Stimulated activated naive CD8-positive, alpha-beta T cell treated with anti-CD3 and anti-CD28 coated beads, Interleukin-15, Interleukin-2, amounts not matched to agents 100 ng/mL and 50 ng/mL, for 24 hours (primary cell): ENCODE results near the gene LTA4H.
"Not testable (repeated sequence)": the region's sequence is repeated elsewhere in the genome, so short reads cannot be mapped to it uniquely, and the experiment has no call there.

Source experiments
- H3K27ac Mint-ChIP-seq: one replicate; pipeline ENCODE4 v1.8.0; 2021; ENCODE audit warnings: mild to moderate bottlenecking, mixed read lengths
- H3K27me3 Mint-ChIP-seq: one replicate; pipeline ENCODE4 v1.8.0; 2021; ENCODE audit warnings: mixed read lengths
- H3K36me3 Mint-ChIP-seq: one replicate; pipeline ENCODE4 v1.8.0; 2021; ENCODE audit warnings: low read depth, mixed read lengths
- H3K4me1 Mint-ChIP-seq: one replicate; pipeline ENCODE4 v1.8.0; 2021; ENCODE audit warnings: low read depth, mixed read lengths
- H3K4me3 Mint-ChIP-seq: one replicate; pipeline ENCODE4 v1.8.0; 2021; ENCODE audit warnings: mild to moderate bottlenecking, mixed read lengths
- H3K9me3 Mint-ChIP-seq: one replicate; pipeline ENCODE4 v1.8.0; 2021; ENCODE audit warnings: mixed read lengths

LTA4H gene

DNA sequence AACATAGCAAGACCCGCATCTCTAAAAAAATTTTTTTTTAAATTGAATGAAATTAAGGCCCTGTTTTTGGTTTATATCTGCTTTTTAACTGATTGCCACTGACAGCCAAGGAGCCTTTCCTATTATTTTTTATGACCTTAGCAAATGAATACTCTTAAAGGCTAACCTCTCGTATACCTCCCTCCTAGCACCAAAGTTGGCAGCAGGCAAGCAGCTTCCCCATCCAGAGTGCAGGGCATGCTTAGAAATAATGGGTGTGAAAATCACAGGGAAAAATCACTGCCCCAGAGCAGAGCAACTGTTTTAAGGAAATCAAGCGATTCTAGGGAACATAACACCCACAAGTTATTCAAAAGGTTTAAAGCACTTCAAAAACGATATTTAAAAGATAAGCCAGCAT is 59.9 kb downstream of the LTA4H start:
- Mint-ChIP-seq H3K4me3 (no peak overlapping the region), H3K4me1 (no peaks in the 10 kb centered on the region), H3K36me3 (peaks cover 5% of the 10 kb centered on the region), H3K27ac (no peak overlapping the region), H3K9me3 (no peaks in the 10 kb centered on the region), H3K27me3 (no peaks in the 10 kb centered on the region)

DNA sequence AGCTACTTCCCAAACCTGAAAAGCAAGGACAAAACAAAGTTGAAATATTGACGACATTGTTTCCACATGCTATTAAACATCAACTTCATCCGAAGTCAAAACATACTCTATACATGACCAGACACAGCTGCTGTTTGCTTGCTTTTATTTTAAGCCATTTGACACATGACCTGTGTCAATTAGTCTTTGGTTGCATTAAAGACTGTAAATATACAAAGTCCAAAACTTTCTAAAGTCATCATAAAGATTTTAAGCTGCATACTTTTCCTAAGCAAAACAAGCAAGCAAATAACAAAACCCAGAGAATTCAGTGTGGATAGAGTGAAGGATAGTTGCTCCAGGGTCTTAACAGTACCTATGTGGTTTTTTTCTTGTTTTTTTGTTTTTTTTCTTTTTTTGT is 61.0 kb downstream of the LTA4H start:
- H3K36me3 Mint-ChIP-seq: peaks cover 5% of the 10 kb centered on the region

DNA sequence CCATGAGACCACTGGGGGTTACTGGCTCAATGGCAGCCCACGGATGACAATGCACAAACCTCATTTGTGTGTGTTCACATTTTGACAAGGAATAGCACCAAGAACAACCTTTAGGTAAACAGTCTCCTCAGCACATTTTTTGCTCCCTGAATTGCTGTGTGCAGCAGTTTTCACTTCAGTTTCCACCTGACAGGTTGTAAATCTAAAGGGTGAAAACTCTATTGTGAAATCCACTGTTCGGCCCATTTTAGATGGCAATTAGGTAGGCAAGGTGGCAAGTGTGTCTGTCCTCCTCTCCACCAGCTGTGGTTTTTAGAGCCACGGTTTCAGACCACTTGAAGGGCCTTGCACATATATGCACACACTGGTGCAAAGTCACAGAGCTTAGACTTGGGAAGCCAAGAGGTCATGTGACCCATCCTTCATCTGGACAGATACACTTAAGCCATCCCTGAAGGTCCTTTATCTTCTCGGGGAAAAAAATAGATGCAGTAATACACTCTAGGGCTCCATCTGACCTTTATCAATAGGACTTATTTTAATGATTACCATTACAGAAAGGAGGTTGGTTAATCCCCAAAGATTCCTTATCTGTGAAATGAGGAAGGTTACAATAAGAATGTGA is 62.4 kb downstream of the LTA4H start:
- Mint-ChIP-seq H3K9me3 (no peaks in the 10 kb centered on the region), H3K27me3 (no peaks in the 10 kb centered on the region), H3K36me3 (peaks cover 5% of the 10 kb centered on the region), H3K27ac (no peak overlapping the region), H3K4me1 (no peaks in the 10 kb centered on the region), H3K4me3 (no peak overlapping the region)

More for the DNA sequence above, 61.0 kb downstream of the LTA4H start:
- no peaks in the 10 kb centered on the region for H3K9me3 Mint-ChIP-seq
- no peak overlapping the region for H3K27ac Mint-ChIP-seq
- H3K4me3 Mint-ChIP-seq: no peak overlapping the region
- no peaks in the 10 kb centered on the region for H3K4me1 Mint-ChIP-seq
- H3K27me3 Mint-ChIP-seq: no peaks in the 10 kb centered on the region

DNA sequence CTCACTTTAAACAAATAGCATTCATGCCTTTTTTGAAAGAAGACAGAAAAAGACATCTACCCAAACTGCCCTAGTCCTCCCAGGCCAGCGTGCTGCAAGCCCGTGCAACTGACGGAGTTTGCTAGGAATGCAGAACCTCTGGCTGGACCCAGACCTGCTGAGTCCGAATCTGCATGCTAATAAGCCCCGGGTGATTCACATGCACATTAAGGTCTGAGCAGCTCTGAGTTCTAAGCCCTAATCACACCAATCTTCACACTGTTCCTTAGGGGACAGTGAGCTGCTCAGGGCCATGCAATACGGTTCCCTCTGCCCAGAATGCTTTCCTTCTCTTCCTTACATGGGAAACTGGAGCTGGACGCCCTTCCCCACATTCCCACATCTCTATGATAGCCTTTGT is 64.5 kb downstream of the LTA4H start:
- no peaks in the 10 kb centered on the region for H3K4me1 Mint-ChIP-seq
- H3K27ac Mint-ChIP-seq: no peak overlapping the region
- no peak overlapping the region for H3K4me3 Mint-ChIP-seq
- no peaks in the 10 kb centered on the region for H3K27me3 Mint-ChIP-seq
- H3K9me3 Mint-ChIP-seq: no peaks in the 10 kb centered on the region
- peaks cover 9% of the 10 kb centered on the region for H3K36me3 Mint-ChIP-seq

DNA sequence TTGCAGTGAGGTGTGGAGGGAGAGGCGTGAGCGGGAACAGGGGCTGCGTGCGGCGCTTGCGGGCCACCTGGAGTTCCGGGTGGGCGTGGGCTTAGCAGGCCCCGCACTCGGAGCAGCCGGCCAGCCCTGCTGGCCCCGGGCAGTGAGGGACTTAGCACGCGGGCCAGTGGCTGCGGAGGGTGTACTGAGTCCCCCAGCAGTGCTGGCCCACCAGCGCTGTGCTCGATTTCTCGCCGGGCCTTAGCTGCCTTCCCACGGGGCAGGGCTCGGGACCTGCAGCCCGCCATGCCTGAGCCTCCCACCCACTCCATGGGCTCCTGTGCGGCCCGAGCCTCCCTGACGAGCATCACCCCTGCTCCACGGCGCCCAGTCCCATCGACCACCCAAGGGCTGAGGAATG is 66.3 kb downstream of the LTA4H start:
- not testable (repeated sequence) for H3K4me3 Mint-ChIP-seq, H3K36me3 Mint-ChIP-seq, H3K4me1 Mint-ChIP-seq, H3K9me3 Mint-ChIP-seq, H3K27me3 Mint-ChIP-seq, H3K27ac Mint-ChIP-seq

DNA sequence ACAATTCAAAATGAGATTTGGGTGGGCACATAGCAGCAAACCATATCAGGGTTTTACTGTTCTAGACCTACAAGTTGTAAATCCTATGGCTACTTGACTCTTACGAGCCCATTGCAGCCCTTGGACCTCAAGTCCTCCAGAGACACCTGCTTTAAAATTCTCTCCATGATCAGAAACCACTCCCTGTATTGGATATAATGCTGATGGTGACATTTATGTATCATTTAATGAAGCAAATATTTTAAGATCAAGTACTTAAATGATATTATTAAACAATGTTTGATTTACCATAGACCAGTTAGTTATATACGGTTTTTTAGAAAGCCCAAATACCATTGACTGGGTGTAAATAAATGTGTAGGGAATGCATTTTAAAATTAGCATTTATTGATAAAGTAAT is 68.1 kb downstream of the LTA4H start:
- Mint-ChIP-seq H3K4me1 (no peaks in the 10 kb centered on the region), H3K27ac (no peak overlapping the region), H3K9me3 (no peaks in the 10 kb centered on the region), H3K36me3 (peaks cover 5% of the 10 kb centered on the region), H3K4me3 (no peak overlapping the region), H3K27me3 (no peaks in the 10 kb centered on the region)

DNA sequence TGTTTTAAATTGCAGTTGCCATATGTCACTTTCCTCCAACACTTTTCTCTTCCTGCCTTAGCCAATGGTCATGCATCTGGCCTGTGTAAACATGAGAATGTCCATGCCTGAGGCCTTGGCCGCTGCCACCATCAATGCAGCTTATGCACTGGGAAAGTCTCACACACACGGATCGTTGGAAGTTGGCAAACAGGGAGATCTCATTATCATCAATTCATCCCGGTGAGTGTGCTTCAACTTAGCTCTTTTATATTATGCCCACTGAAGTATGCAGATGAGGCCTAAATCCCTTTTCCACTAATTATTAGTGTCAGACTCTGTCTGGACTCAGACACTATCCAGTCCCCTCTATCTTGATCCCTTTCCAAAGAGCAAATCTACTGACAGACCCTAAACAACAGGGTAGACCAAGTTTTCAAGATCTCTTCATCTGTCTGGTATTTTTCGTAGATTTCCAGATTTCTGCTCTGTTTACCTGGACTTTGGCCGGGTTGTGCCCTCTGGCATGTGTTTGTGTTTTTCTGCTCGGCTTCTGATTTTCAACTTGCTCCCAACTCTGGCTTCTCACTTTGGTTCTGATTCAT is 69.0 kb downstream of the LTA4H start:
- Mint-ChIP-seq H3K36me3 (peaks cover 5% of the 10 kb centered on the region), H3K27me3 (no peaks in the 10 kb centered on the region)

DNA sequence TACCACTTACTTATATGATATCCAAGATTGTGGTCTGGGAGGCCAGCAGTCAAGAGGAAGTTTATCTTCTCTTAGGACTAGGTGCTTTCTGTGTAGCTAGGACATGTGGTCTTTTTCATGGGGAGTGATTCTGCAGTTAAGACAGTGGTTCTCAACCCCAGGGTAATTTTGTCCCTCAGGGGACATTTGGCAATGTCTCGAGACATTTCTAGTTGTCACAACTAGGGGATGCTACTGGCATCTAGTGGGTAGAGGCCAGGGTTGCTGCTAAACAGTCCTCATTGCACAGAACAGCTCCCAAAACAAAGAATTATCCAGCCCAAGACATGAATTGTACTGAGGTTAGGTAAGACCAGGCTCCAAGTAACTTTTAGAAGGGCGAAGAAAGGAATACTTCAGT is 72.3 kb downstream of the LTA4H start:
- no peaks in the 10 kb centered on the region for H3K27me3 Mint-ChIP-seq

More for the DNA sequence above, 69.0 kb downstream of the LTA4H start:
- Mint-ChIP-seq H3K4me3 (no peak overlapping the region), H3K27ac (no peak overlapping the region), H3K4me1 (no peaks in the 10 kb centered on the region), H3K9me3 (no peaks in the 10 kb centered on the region)

DNA sequence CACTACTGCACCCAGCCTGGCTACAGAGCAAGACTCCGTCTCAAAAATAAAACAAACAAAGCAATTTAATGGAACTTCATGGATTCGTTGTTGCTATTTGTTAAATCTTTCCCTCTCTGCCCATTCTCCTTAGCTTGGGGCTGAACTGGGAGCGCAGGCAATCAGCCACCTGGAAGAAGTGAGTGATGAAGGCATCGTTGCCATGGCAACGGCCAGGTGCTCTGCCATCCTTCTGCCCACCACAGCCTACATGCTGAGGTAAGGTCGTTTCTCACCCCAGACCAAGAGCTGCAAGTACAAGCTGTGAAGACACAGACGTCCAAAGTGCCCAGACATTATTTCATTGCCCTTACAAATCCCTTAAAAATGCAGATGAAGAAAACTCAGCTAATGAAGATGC is 73.2 kb downstream of the LTA4H start:
- Mint-ChIP-seq H3K9me3 (no peaks in the 10 kb centered on the region), H3K4me3 (no peak overlapping the region), H3K36me3 (peaks cover 5% of the 10 kb centered on the region), H3K27ac (no peak overlapping the region), H3K27me3 (no peaks in the 10 kb centered on the region), H3K4me1 (no peaks in the 10 kb centered on the region)

More for the DNA sequence above, 72.3 kb downstream of the LTA4H start:
- Mint-ChIP-seq H3K4me1 (no peaks in the 10 kb centered on the region), H3K9me3 (no peaks in the 10 kb centered on the region), H3K4me3 (no peak overlapping the region), H3K36me3 (peaks cover 5% of the 10 kb centered on the region), H3K27ac (no peak overlapping the region)

DNA sequence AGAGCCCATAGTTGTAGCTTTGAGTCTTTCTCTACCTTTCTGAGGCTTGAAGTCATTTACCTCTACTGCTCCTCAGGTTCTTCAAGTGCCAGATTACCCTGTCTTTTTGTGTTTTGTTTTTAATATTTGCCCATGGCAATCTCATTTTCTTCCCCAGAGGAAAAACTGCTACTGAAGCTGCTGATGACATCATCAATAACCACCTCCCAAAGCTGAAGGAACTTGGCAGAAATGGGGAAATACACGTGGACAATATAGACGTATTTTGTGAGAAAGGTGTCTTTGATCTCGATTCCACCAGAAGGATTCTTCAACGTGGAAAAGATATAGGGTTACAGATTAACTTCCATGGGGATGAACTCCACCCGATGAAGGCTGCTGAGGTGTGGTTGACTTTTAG is 75.1 kb downstream of the LTA4H start:
- Mint-ChIP-seq H3K27ac (no peak overlapping the region), H3K27me3 (no peaks in the 10 kb centered on the region), H3K36me3 (no peaks in the 10 kb centered on the region), H3K9me3 (no peaks in the 10 kb centered on the region), H3K4me3 (no peak overlapping the region), H3K4me1 (no peaks in the 10 kb centered on the region)

DNA sequence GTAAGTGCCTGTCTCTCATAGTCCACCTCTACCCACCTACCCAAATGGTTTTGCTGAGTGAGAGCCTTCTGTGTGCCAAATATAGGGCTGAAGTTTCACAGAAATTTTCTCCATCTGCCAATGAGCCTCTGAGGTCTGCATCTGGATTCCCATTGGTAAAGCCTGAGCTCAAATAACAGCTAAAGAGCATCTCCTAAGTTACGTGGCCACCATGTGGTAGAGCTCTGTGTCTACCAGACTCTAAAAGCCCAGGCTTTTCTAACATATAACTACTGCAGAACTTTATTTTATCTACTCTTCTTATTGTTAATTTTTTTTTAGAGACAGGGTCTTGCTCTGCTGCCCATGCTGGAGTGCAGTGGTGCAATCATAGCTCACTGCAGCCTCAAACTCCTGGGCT is 76.3 kb downstream of the LTA4H start:
- H3K36me3 Mint-ChIP-seq: no peaks in the 10 kb centered on the region
- H3K4me1 Mint-ChIP-seq: no peaks in the 10 kb centered on the region
- no peak overlapping the region for H3K4me3 Mint-ChIP-seq
- H3K9me3 Mint-ChIP-seq: no peaks in the 10 kb centered on the region
- no peaks in the 10 kb centered on the region for H3K27me3 Mint-ChIP-seq
- H3K27ac Mint-ChIP-seq: no peak overlapping the region

DNA sequence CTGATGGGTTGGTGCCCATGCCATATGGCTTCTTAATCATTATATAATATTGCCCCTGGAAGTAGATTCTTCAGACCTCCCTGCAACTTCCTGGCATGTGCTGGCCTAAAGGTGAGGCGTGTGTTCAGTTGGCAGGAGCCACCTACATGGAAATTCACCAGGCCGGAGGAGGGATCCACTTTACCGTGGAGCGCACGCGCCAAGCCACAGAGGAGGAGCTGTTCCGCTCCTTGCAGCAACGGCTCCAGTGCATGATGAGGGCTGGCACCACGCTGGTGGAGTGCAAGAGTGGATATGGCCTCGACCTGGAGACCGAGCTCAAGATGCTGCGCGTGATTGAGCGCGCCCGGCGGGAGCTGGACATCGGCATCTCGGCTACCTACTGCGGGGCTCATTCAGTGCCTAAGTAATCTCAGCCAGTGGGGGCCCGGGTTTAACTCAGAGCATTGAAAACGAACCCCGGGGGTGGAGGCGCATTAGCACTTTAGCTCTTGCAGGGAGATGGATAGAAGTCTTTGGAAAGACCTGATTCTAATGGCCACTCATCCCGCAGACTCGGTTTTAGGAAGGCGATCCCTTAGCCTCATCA is 78.7 kb downstream of the LTA4H start:
- no peaks in the 10 kb centered on the region for H3K36me3 Mint-ChIP-seq
- H3K4me1 Mint-ChIP-seq: no peaks in the 10 kb centered on the region
- H3K27me3 Mint-ChIP-seq: no peaks in the 10 kb centered on the region
- H3K27ac Mint-ChIP-seq: no peak overlapping the region
- no peak overlapping the region for H3K4me3 Mint-ChIP-seq
- H3K9me3 Mint-ChIP-seq: no peaks in the 10 kb centered on the region

DNA sequence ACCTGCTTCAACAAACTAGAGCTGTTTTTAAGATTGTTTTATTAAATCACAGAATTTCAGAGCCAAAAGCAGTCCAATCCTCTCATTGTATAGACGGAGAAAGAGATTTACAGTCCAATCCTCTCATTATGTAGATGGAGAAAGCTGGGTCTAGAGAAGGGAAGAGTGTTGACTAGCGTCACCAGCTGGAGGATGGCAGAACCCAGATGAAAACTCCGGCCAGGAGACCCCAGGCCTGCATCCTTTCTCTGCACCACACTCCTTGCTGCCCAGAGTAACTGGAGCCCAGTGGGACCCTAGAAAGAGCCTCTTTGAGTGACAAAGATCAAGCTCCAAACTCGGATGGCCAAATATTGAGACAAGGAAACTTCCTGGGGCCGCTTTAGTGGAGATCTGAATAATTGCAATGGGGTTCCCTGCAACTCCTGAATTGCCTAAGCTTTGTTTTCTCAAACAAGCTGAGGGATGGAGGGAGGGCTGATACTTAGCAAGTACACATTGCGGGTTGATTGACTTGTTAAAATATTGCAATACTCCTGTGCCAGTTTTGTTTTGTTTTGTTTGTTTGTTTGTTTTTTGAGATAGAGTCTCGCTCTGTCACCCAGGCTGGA is 79.7 kb downstream of the LTA4H start:
- H3K4me3 Mint-ChIP-seq: no peak overlapping the region
- no peak overlapping the region for H3K27ac Mint-ChIP-seq
- peaks cover 7% of the 10 kb centered on the region for H3K27me3 Mint-ChIP-seq
- H3K36me3 Mint-ChIP-seq: no peaks in the 10 kb centered on the region
- no peaks in the 10 kb centered on the region for H3K4me1 Mint-ChIP-seq
- H3K9me3 Mint-ChIP-seq: no peaks in the 10 kb centered on the region

DNA sequence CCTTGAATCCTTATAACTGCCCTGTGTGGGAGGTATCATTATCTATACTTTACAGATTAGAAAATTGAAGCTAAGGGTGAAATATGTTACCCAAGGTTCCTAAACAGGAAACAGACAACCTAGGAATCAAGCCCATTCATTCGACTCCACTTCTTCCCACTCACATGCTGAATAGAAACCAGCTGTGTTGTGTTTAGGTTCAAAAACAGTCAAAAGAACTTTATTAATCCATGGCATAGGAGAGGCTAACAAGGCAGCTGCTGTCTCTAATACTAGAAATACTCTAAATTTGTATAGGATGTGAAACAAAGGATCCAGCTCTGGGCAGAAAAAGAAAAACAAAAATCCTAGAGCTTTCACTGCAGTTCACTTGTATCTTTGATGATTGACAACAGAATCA is 82.4 kb downstream of the LTA4H start:
- H3K9me3 Mint-ChIP-seq: no peaks in the 10 kb centered on the region
- H3K27me3 Mint-ChIP-seq: peaks cover 16% of the 10 kb centered on the region
- no peaks in the 10 kb centered on the region for H3K36me3 Mint-ChIP-seq
- no peaks in the 10 kb centered on the region for H3K4me1 Mint-ChIP-seq
- H3K27ac Mint-ChIP-seq: no peak overlapping the region
- no peak overlapping the region for H3K4me3 Mint-ChIP-seq

DNA sequence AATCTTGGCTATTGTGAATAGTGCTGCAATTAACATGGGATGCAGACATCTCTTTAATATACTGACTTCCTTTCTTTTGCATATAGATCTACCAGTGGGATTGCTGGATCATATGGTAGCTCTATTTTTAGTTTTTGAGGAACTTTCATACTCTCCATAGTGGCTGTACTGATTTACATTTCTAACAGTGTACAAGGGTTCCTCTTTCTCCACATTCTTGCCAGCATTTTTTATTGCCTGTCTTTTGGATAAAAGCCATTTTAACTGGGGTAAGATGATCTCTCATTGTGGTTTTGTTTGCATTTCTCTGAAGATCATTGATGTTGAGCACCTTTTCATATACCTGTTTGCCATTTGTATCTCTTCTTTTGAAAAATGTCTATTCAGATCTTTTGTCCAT is 83.9 kb downstream of the LTA4H start:
- Mint-ChIP-seq H3K27ac (no peak overlapping the region), H3K4me3 (no peak overlapping the region), H3K27me3 (peaks cover 16% of the 10 kb centered on the region), H3K9me3 (no peaks in the 10 kb centered on the region), H3K4me1 (no peaks in the 10 kb centered on the region), H3K36me3 (no peaks in the 10 kb centered on the region)
